Measurements from ENCODE around the gene TMEM63A.

GRCh38 chr1:225881081-225881958, 860 bp downstream of the TMEM63A start:
- TF ChIP-seq, protein P1, sequence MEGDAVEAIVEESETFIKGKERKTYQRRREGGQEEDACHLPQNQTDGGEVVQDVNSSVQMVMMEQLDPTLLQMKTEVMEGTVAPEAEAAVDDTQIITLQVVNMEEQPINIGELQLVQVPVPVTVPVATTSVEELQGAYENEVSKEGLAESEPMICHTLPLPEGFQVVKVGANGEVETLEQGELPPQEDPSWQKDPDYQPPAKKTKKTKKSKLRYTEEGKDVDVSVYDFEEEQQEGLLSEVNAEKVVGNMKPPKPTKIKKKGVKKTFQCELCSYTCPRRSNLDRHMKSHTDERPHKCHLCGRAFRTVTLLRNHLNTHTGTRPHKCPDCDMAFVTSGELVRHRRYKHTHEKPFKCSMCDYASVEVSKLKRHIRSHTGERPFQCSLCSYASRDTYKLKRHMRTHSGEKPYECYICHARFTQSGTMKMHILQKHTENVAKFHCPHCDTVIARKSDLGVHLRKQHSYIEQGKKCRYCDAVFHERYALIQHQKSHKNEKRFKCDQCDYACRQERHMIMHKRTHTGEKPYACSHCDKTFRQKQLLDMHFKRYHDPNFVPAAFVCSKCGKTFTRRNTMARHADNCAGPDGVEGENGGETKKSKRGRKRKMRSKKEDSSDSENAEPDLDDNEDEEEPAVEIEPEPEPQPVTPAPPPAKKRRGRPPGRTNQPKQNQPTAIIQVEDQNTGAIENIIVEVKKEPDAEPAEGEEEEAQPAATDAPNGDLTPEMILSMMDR (IDR thresholded peaks at IDR 0.05; ENCODE audit: insufficient read depth, low read length, poor library complexity, severe bottlenecking): no peak
- no peak for TF ChIP-seq EZH2phosphoT487 (conservative IDR thresholded peaks at IDR 0.05; ENCODE audit: low read length)

All from SU-DHL-6 (cell line).